ENCODE data around the gene YBX2. TPM values are rescaled to one million over a fixed set of nuclear protein-coding genes. Genes with fewer than 3 reads are reported as not detected.

YBX2 gene
- total RNA-seq, 1 experiment from 2014 or later, result 24.0 TPM

DNA sequence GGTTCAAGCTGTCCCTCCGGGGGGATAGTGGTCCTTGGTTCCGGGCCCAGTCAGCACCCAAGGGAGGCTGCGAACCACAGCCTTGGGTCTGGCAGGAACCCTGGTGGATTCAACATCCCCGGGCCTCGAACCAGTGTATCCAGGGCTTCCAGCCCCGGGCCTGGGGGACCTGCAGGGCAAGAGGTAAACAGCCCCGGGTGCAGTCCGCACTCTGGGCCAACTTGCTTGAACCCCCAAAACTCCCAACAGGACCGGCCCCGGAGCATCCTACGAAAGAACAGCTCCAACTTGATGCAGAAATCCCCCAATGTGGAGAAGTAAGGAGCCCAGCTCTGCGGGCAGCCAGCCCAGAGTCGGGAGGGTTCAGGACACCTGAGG is 36.2 kb upstream of the YBX2 start:
- no peak overlapping the region for H2BK120ac ChIP-seq (ENCODE audit: low read depth, low read length, poor library complexity, severe bottlenecking)
- H4K5ac ChIP-seq (ENCODE audit: insufficient read length, low read depth, low read length), result no peak overlapping the region
- DNase-seq, result no peak
- no peak overlapping the region for H2BK15ac ChIP-seq (ENCODE audit: low read depth, low read length)
- no peak overlapping the region for H3K27ac ChIP-seq (ENCODE audit: insufficient read length, low read depth, low read length)
- H3K9me3 Mint-ChIP-seq, result no peaks in the 10 kb centered on the region
- no peaks in the 10 kb centered on the region for H4K20me1 ChIP-seq (ENCODE audit: control insufficient read depth, insufficient read depth, insufficient read length)
- H2AK5ac ChIP-seq (ENCODE audit: insufficient read length, low read length), result no peak overlapping the region
- H3K4me1 ChIP-seq (ENCODE audit: insufficient read depth, low read length), result no peaks in the 10 kb centered on the region
- H3K27me3 Mint-ChIP-seq (ENCODE audit: low read depth), result no peaks in the 10 kb centered on the region; the same call in 1 of the 2 replicates
- no peak overlapping the region for H3T11ph ChIP-seq (ENCODE audit: low read length)
- TF ChIP-seq CTCF (conservative IDR thresholded peaks at IDR 0.05), result no peak
- H2AFZ ChIP-seq (ENCODE audit: low read length), result no peak overlapping the region
- peak overlapping the region; percentile 54 for H3K4me2 ChIP-seq (ENCODE audit: insufficient read depth, insufficient read length, low read length)
- H3K79me1 ChIP-seq (ENCODE audit: insufficient read depth, low read depth, low read length, poor library complexity, severe bottlenecking), result no peaks in the 10 kb centered on the region
- peaks cover 1 to 13% (median 10%) of the 10 kb centered on the region in 3 experiments; a peak in 5 of 7 replicates for H3K36me3 Mint-ChIP-seq (ENCODE audit: insufficient read depth in 1 of 3, low read depth in 3 of 3)
- no peak overlapping the region for H3K23ac ChIP-seq (ENCODE audit: insufficient read length, low read depth, low read length)
- H3K79me2 ChIP-seq (ENCODE audit: insufficient read depth, low read length), result peaks cover 2% of the 10 kb centered on the region; the same call in 1 of the 2 replicates
- no peak overlapping the region for H3K4ac ChIP-seq (ENCODE audit: low read depth, low read length)
- peaks cover 22 to 28% of the 10 kb centered on the region in 2 experiments for H3K4me1 Mint-ChIP-seq
- WGBS (ENCODE audit: extremely low coverage, insufficient read length, low lambda C conversion rate), result no CpG with 5 or more reads among the region's 13 CpGs
- no peak overlapping the region for H4K8ac ChIP-seq (replicated peaks; ENCODE audit: insufficient read length, low read depth, low read length)
- no peak overlapping the region for H2BK12ac ChIP-seq (ENCODE audit: insufficient read length, low read depth, low read length)
- no peak overlapping the region for H3K9ac ChIP-seq (ENCODE audit: extremely low read depth, insufficient read length, low read length)
- no peak overlapping the region for H4K91ac ChIP-seq (ENCODE audit: insufficient read length, low read depth, low read length)
- H3K27ac Mint-ChIP-seq, result peak overlapping the region in 2 of 3 experiments; percentile 40 to 81; a peak in 2 of 7 replicates
- H3K56ac ChIP-seq (ENCODE audit: insufficient read length, low read depth, low read length), result no peak overlapping the region
- no peak overlapping the region for H2BK20ac ChIP-seq (ENCODE audit: low read depth, low read length, poor library complexity, severe bottlenecking)
- H3K4me3 Mint-ChIP-seq, result peak overlapping the region; percentile 88 to 97
- H3K23me2 ChIP-seq (ENCODE audit: insufficient read length, low read depth, low read length, poor library complexity, severe bottlenecking), result peaks cover 14% of the 10 kb centered on the region
- H3K9me3 ChIP-seq (ENCODE audit: control insufficient read depth, low read depth, low read length), result no peaks in the 10 kb centered on the region
- H3K14ac ChIP-seq (ENCODE audit: insufficient read depth, low read length), result peak overlapping the region; percentile 82
- peak overlapping the region; percentile 86 for H3K18ac ChIP-seq (ENCODE audit: insufficient read length, low read depth, low read length)
- H2BK5ac ChIP-seq (ENCODE audit: insufficient read length, low read length), result no peak overlapping the region
- no peaks in the 10 kb centered on the region for H3K27me3 ChIP-seq (ENCODE audit: insufficient read depth, low read length)

Measured in H9 (cell line).